Smooth muscle cell (in vitro differentiated cells): Measurements from ENCODE around the gene HYI. TPM values are rescaled to one million over a fixed set of nuclear protein-coding genes. Genes with fewer than 3 reads are reported as not detected.

Source experiments
- DNase-seq: peaks from one replicate; lab custom pipeline; 2025; ENCODE audit not compliant: unreplicated experiment; lab: John Stamatoyannopoulos, UW
- H2AFZ ChIP-seq: fragments of 200-600 bp; sonication (generic); 2 replicates; pipeline ENCODE4 v1.6.0; 2016; ENCODE audit warnings: antibody characterized with exemption, low read depth, mild to moderate bottlenecking
- H3F3A ChIP-seq: fragments of 200-600 bp; sonication (generic); 2 replicates; pipeline ENCODE4 v1.6.0; 2017; ENCODE audit warnings: antibody characterized with exemption, low read depth
- H3K27ac ChIP-seq: fragments of 200-600 bp; sonication (generic); 2 replicates; pipeline ENCODE4 v1.5.1; 2016; ENCODE audit warnings: low read depth, mild to moderate bottlenecking
- H3K27me3 ChIP-seq: fragments of 200-600 bp; sonication (generic); 2 replicates; pipeline ENCODE4 v1.6.1; 2016; ENCODE audit warnings: low read depth, mild to moderate bottlenecking
- H3K36me3 ChIP-seq: fragments of 200-600 bp; sonication (generic); 2 replicates; pipeline ENCODE4 v1.5.1; 2016; ENCODE audit warnings: low read depth
- H3K4me1 ChIP-seq: fragments of 200-600 bp; sonication (generic); 2 replicates; pipeline ENCODE4 v1.5.1; 2016; ENCODE audit warnings: low read depth
- H3K4me2 ChIP-seq: fragments of 200-600 bp; sonication (generic); 2 replicates; pipeline ENCODE4 v1.6.0; 2016; ENCODE audit warnings: mild to moderate bottlenecking
- H3K4me3 ChIP-seq: fragments of 200-600 bp; sonication (generic); 2 replicates; pipeline ENCODE4 v1.5.1; 2016; ENCODE audit warnings: mild to moderate bottlenecking
- H3K79me2 ChIP-seq: fragments of 200-600 bp; sonication (generic); 2 replicates; pipeline ENCODE4 v1.6.0; 2016; ENCODE audit warnings: low read depth, mild to moderate bottlenecking
- H3K9ac ChIP-seq: fragments of 200-600 bp; sonication (generic); 2 replicates; pipeline ENCODE4 v1.6.0; 2016; ENCODE audit warnings: low read depth
- H3K9me3 ChIP-seq: fragments of 200-600 bp; sonication (generic); replicated peaks from 2 replicates; pipeline ENCODE4 v1.5.1; 2016; ENCODE audit warnings: low read depth
- H4K20me1 ChIP-seq: fragments of 200-600 bp; sonication (generic); 2 replicates; pipeline ENCODE4 v1.6.0; 2016; ENCODE audit warnings: low read depth
- CTCF ChIP-seq: fragments of 200-600 bp; sonication (generic); IDR thresholded peaks from 2 replicates; pipeline ENCODE4 v1.5.1; 2017; ENCODE audit warnings: borderline replicate concordance, mild to moderate bottlenecking, antibody characterized with exemption; ENCODE audit not compliant: insufficient read depth, poor library complexity, severe bottlenecking
- WGBS: methylation state at CpG from one replicate; pipeline ENCODE4 v1.1.7; 2016; ENCODE audit warnings: low lambda C conversion rate; 5-methylcytosine and 5-hydroxymethylcytosine counted together
- polyA plus RNA-seq: library from polyadenylated mRNA; unstranded; fragments of >200 nt; fragmentation: Nextera tagmentation; extraction: Ambion mirVana; gene quantifications from 2 replicates; pipeline ENCODE4 v1.2.1, GENCODE V29; 2016
- total RNA-seq: library from RNA; depleted of rRNA; stranded (reverse); fragments of >200 nt; gene quantifications from 2 replicates; pipeline ENCODE4 v1.2.3, GENCODE V29; 2014

Gene HYI
- total and polyA plus RNA-seq, 2 experiments from 2014 or later, result 19.5 to 19.8 TPM

GRCh38 chr1:43441166-43441893 is 12.4 kb downstream of the HYI start:
- no peak overlapping the region for H3K4me2 ChIP-seq
- H3K27ac ChIP-seq, result no peak overlapping the region
- no peak overlapping the region for H2AFZ ChIP-seq
- no peaks in the 10 kb centered on the region for H3F3A ChIP-seq
- H4K20me1 ChIP-seq, result no peaks in the 10 kb centered on the region
- no peak for DNase-seq
- no peak overlapping the region for H3K9ac ChIP-seq
- TF ChIP-seq CTCF, result no peak
- no peaks in the 10 kb centered on the region for H3K79me2 ChIP-seq
- H3K4me1 ChIP-seq, result no peaks in the 10 kb centered on the region
- H3K9me3 ChIP-seq, result no peaks in the 10 kb centered on the region
- no peaks in the 10 kb centered on the region for H3K36me3 ChIP-seq
- H3K4me3 ChIP-seq, result no peak overlapping the region
- no peaks in the 10 kb centered on the region for H3K27me3 ChIP-seq
- 98% methylated on average over 15 of the region's 15 CpGs for WGBS

GRCh38 chr1:43440358-43440757 is 13.4 kb downstream of the HYI start:
- no peaks in the 10 kb centered on the region for H4K20me1 ChIP-seq
- WGBS, result 94% methylated on average over 7 of the region's 7 CpGs
- H3K9ac ChIP-seq, result no peak overlapping the region
- no peak overlapping the region for H3K27ac ChIP-seq
- no peak for DNase-seq
- H3K27me3 ChIP-seq, result no peaks in the 10 kb centered on the region
- H2AFZ ChIP-seq, result no peak overlapping the region
- H3K9me3 ChIP-seq, result no peaks in the 10 kb centered on the region
- H3K36me3 ChIP-seq, result no peaks in the 10 kb centered on the region
- TF ChIP-seq CTCF, result no peak
- H3K79me2 ChIP-seq, result no peaks in the 10 kb centered on the region
- no peaks in the 10 kb centered on the region for H3K4me1 ChIP-seq
- no peak overlapping the region for H3K4me2 ChIP-seq
- no peaks in the 10 kb centered on the region for H3F3A ChIP-seq
- H3K4me3 ChIP-seq, result no peak overlapping the region

- H3K4me3 ChIP-seq, result no peak overlapping the region
- H2AFZ ChIP-seq, result no peak overlapping the region
- H3K9ac ChIP-seq, result no peak overlapping the region
- 97% methylated on average over 7 of the region's 7 CpGs for WGBS
- TF ChIP-seq CTCF, result no peak
- no peaks in the 10 kb centered on the region for H4K20me1 ChIP-seq
- no peaks in the 10 kb centered on the region for H3K79me2 ChIP-seq
- H3K27me3 ChIP-seq, result no peaks in the 10 kb centered on the region
- no peaks in the 10 kb centered on the region for H3K9me3 ChIP-seq
- no peak for DNase-seq
- H3K27ac ChIP-seq, result no peak overlapping the region
- H3F3A ChIP-seq, result no peaks in the 10 kb centered on the region
- no peak overlapping the region for H3K4me2 ChIP-seq
- H3K4me1 ChIP-seq, result no peaks in the 10 kb centered on the region
- no peaks in the 10 kb centered on the region for H3K36me3 ChIP-seq
These were observed 13.9 kb downstream of the HYI start for GRCh38 chr1:43439781-43440180.
